ENCODE measurements around the gene CPED1.
"Not testable (repeated sequence)": the region's sequence is repeated elsewhere in the genome, so short reads cannot be mapped to it uniquely, and the experiment has no call there.

CPED1 gene

GRCh38 chr7:121058975-121059374 lies 70.5 kb downstream of the CPED1 start:
- H3K27me3 Mint-ChIP-seq: no peaks in the 10 kb centered on the region
- H3K27ac Mint-ChIP-seq: no peak overlapping the region
- no peaks in the 10 kb centered on the region for H3K36me3 Mint-ChIP-seq (ENCODE audit: low read depth)
- no peak overlapping the region for H3K4me3 Mint-ChIP-seq
- no peaks in the 10 kb centered on the region for H3K9me3 Mint-ChIP-seq
- intact Hi-C loops (cut with micrococcal nuclease): no loop called here
- no peaks in the 10 kb centered on the region for H3K4me1 Mint-ChIP-seq (ENCODE audit: low read depth)

GRCh38 chr7:121059979-121060509 lies 71.5 kb downstream of the CPED1 start:
- intact Hi-C loops (cut with micrococcal nuclease); H3K27ac Mint-ChIP-seq; H3K36me3 Mint-ChIP-seq (ENCODE audit: low read depth); H3K4me1 Mint-ChIP-seq (ENCODE audit: low read depth); H3K4me3 Mint-ChIP-seq; H3K9me3 Mint-ChIP-seq; H3K27me3 Mint-ChIP-seq: not testable (repeated sequence)

DNA sequence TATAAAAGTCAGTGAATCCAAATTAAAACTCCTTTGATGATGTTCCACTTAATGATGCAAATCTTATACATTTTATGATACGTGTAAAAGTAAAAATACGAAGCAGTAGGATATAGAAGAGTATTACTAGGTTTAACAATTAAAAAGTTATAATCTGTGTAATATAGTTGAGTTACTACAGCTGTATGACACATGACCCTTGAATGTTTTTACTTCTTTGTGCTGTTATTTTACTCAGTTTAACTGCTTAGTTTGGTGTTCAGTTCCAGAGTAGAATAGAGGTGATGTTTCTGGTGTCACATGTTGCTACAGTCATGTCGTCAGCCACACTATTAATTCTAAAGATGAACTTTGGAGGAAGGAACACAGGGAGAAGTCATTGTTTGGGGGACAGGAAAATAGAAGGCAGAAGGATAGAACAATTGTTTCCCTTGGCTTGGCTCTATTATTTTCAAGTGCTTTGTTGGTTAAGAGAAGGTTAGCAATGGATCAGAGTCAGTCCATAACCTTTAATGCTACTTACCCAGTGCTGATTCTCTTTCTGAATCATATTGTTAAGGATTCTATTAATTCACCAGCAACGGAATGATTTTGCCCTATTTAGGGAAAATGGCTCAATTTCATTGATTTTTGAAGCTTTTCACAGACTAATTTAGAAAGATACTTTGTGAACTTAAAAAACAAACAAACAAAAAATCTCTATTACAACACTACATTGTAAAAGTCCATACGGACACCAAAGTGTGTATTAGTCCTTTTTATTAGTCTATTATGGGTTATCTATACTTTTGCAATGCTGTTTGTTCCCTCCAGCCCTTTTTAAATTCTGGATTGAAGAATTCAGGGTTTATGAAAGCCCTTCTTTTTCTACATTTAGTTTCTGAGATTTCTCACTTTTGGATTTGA lies 73.4 kb downstream of the CPED1 start:
- H3K27me3 Mint-ChIP-seq: no peaks in the 10 kb centered on the region
- H3K4me3 Mint-ChIP-seq: no peak overlapping the region
- H3K36me3 Mint-ChIP-seq (ENCODE audit: low read depth): no peaks in the 10 kb centered on the region
- no peaks in the 10 kb centered on the region for H3K9me3 Mint-ChIP-seq
- no peaks in the 10 kb centered on the region for H3K4me1 Mint-ChIP-seq (ENCODE audit: low read depth)
- intact Hi-C loops (cut with micrococcal nuclease): no loop called here
- H3K27ac Mint-ChIP-seq: no peak overlapping the region

GRCh38 chr7:121062671-121063279 lies 74.3 kb downstream of the CPED1 start:
- intact Hi-C loops (cut with micrococcal nuclease): no loop called here
- no peaks in the 10 kb centered on the region for H3K27me3 Mint-ChIP-seq
- no peaks in the 10 kb centered on the region for H3K4me1 Mint-ChIP-seq (ENCODE audit: low read depth)
- no peaks in the 10 kb centered on the region for H3K36me3 Mint-ChIP-seq (ENCODE audit: low read depth)
- H3K4me3 Mint-ChIP-seq: no peak overlapping the region
- no peak overlapping the region for H3K27ac Mint-ChIP-seq
- H3K9me3 Mint-ChIP-seq: no peaks in the 10 kb centered on the region

GRCh38 chr7:121067717-121068116 lies 79.2 kb downstream of the CPED1 start:
- intact Hi-C loops (cut with micrococcal nuclease); H3K27ac Mint-ChIP-seq; H3K4me3 Mint-ChIP-seq; H3K27me3 Mint-ChIP-seq; H3K9me3 Mint-ChIP-seq; H3K4me1 Mint-ChIP-seq (ENCODE audit: low read depth); H3K36me3 Mint-ChIP-seq (ENCODE audit: low read depth): not testable (repeated sequence)

GRCh38 chr7:121069346-121070100 lies 81.0 kb downstream of the CPED1 start:
- H3K9me3 Mint-ChIP-seq: no peaks in the 10 kb centered on the region
- intact Hi-C loops (cut with micrococcal nuclease): no loop called here
- no peak overlapping the region for H3K27ac Mint-ChIP-seq
- H3K27me3 Mint-ChIP-seq: no peaks in the 10 kb centered on the region
- no peaks in the 10 kb centered on the region for H3K36me3 Mint-ChIP-seq (ENCODE audit: low read depth)
- peaks cover 11% of the 10 kb centered on the region for H3K4me1 Mint-ChIP-seq (ENCODE audit: low read depth)
- no peak overlapping the region for H3K4me3 Mint-ChIP-seq

DNA sequence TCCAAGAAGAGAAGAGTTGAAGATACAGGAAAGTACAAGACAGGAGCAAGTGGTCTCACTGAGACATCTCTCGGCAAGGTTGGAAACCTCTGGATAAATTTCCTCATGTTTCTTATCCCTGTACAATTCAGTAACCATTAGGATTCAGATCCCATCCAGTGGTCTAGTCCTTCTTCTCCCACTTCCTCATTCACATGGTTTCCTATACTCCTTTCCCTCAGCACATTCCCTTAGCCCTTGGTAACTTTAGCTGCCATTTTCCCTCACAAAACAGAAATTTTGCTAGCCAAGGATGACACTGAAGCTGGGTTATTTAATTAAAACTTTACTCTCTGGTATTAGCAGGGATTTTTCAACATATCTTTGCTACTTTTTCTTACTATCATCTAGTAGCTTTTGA lies 82.6 kb downstream of the CPED1 start:
- no peaks in the 10 kb centered on the region for H3K27me3 Mint-ChIP-seq
- peaks cover 11% of the 10 kb centered on the region for H3K4me1 Mint-ChIP-seq (ENCODE audit: low read depth)
- no peak overlapping the region for H3K27ac Mint-ChIP-seq
- intact Hi-C loops (cut with micrococcal nuclease): no loop called here
- H3K36me3 Mint-ChIP-seq (ENCODE audit: low read depth): no peaks in the 10 kb centered on the region
- H3K4me3 Mint-ChIP-seq: no peak overlapping the region
- H3K9me3 Mint-ChIP-seq: no peaks in the 10 kb centered on the region

- peaks cover 11% of the 10 kb centered on the region for H3K4me1 Mint-ChIP-seq (ENCODE audit: low read depth)
- H3K27me3 Mint-ChIP-seq: no peaks in the 10 kb centered on the region
- no peak overlapping the region for H3K27ac Mint-ChIP-seq
- intact Hi-C loops (cut with micrococcal nuclease): no loop called here
- H3K36me3 Mint-ChIP-seq (ENCODE audit: low read depth): no peaks in the 10 kb centered on the region
- no peaks in the 10 kb centered on the region for H3K9me3 Mint-ChIP-seq
- no peak overlapping the region for H3K4me3 Mint-ChIP-seq
Observed at GRCh38 chr7:121071662-121072061, 83.2 kb downstream of the CPED1 start.

DNA sequence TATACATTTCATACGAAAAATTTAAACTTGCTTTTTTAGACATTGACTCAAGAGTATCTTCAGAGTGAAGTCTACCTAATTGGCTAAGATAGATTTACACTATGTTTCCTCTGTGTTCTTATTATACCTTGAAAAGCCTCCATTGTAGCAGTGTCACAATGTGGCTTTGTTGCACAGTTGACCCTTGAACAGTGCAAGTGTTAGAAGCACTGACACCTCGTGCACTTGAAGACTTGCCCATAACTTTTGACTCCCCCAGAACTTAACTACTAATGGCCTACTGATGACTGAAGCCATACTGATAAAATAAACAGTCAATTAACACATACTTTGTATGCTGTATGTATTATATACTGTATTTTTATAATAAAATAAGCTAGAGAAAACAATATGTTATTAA lies 84.3 kb downstream of the CPED1 start:
- Mint-ChIP-seq H3K4me3 (no peak overlapping the region), H3K36me3 (ENCODE audit: low read depth) (no peaks in the 10 kb centered on the region), H3K9me3 (no peaks in the 10 kb centered on the region), H3K4me1 (ENCODE audit: low read depth) (peaks cover 16% of the 10 kb centered on the region), H3K27ac (no peak overlapping the region), H3K27me3 (no peaks in the 10 kb centered on the region)
- intact Hi-C loops (cut with micrococcal nuclease): no loop called here

DNA sequence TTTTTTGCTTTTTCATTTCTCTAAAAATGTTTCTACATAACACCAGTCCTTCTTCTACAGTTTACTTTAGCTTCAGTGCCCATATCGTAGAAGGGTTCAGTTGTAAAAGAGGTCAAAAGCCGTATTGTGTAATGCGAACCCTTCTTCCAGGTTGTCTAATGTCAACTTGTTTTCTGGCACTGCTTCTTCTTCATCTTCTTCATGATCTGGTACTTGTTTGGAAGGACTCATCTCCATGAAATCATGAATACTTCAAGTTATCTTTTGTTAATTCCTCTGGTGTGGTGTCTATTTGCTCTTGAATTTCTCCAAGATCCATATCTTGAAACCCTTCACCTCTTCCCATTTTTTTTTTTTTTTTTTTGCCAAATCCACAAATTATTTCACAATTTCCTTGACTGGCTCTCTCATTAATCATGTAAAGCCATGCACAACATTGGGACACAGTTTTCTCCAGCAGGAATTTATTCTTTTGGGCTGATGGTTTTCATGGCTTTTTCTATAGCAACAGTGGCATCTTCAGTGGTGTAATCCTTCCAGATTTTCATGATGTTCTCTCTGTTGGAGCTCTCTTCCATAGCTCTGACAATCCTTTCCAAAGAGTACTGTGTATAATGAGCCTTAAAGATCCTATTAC lies 85.1 kb downstream of the CPED1 start:
- Mint-ChIP-seq H3K4me3 (no peak overlapping the region), H3K36me3 (ENCODE audit: low read depth) (no peaks in the 10 kb centered on the region), H3K9me3 (no peaks in the 10 kb centered on the region), H3K27me3 (no peaks in the 10 kb centered on the region), H3K4me1 (ENCODE audit: low read depth) (peaks cover 16% of the 10 kb centered on the region), H3K27ac (no peak overlapping the region)
- intact Hi-C loops (cut with micrococcal nuclease): no loop called here

DNA sequence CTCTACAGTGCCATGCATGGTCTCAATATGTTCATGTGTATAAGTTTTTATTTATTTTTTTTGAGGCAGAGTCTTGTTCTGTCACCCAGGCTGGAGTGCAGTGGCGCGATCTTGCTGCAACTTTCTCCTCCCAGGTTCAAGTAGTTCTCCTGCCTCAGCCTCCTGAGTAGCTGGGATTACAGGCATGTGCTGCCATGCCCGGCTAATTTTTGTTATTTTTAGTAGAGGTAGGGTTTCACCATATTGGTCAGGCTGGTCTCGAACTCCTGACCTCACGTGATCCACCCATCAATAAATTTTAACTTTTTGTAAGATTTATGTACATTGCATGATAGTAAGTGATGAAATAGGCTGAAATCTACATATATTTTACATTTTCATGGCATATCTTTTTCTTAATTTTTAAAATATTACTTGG lies 86.9 kb downstream of the CPED1 start:
- H3K36me3 Mint-ChIP-seq (ENCODE audit: low read depth); H3K27ac Mint-ChIP-seq: not testable (repeated sequence)
- intact Hi-C loops (cut with micrococcal nuclease): loop anchor here (5.0 kb wide), 1 partner anchor 38 kb away; no protein-coding TSS in a partner anchor

DNA sequence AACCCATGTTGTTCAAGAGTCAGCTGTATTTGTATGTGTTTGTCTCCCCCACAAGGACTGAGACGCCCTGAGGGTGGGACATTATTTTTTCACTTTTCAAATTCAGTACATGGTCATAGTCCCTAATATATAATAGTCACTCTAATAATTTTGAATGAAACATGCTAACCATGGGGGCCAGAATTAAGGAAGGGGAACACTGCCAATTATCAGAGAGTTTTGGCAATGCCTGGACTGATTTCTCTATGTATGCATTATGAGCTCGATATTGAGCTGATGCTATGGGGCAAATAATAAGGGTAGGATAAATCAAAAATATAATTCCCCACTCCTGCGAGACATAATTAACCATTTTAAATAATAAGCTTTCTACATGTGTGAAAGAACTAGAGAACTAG lies 87.4 kb downstream of the CPED1 start:
- Mint-ChIP-seq H3K27me3 (no peaks in the 10 kb centered on the region), H3K36me3 (ENCODE audit: low read depth) (no peaks in the 10 kb centered on the region), H3K27ac (no peak overlapping the region), H3K4me3 (no peak overlapping the region), H3K9me3 (no peaks in the 10 kb centered on the region), H3K4me1 (ENCODE audit: low read depth) (peaks cover 16% of the 10 kb centered on the region)
- intact Hi-C loops (cut with micrococcal nuclease): loop anchor here (5.0 kb wide), 1 partner anchor 39 kb away; no protein-coding TSS in a partner anchor

More for the DNA sequence above, 86.9 kb downstream of the CPED1 start:
- peaks cover 16% of the 10 kb centered on the region for H3K4me1 Mint-ChIP-seq (ENCODE audit: low read depth)
- H3K27me3 Mint-ChIP-seq, H3K9me3 Mint-ChIP-seq, H3K4me3 Mint-ChIP-seq: not testable (repeated sequence)

- Mint-ChIP-seq H3K4me1 (ENCODE audit: low read depth) (peaks cover 16% of the 10 kb centered on the region), H3K36me3 (ENCODE audit: low read depth) (no peaks in the 10 kb centered on the region), H3K4me3 (no peak overlapping the region), H3K27ac (no peak overlapping the region), H3K27me3 (no peaks in the 10 kb centered on the region), H3K9me3 (no peaks in the 10 kb centered on the region)
- intact Hi-C loops (cut with micrococcal nuclease): loop anchor here (5.0 kb wide), 1 partner anchor 39 kb away; no protein-coding TSS in a partner anchor
Observed at GRCh38 chr7:121076350-121077164, 88.0 kb downstream of the CPED1 start.
